ENCODE measurements around the gene EIF2A.

DNA sequence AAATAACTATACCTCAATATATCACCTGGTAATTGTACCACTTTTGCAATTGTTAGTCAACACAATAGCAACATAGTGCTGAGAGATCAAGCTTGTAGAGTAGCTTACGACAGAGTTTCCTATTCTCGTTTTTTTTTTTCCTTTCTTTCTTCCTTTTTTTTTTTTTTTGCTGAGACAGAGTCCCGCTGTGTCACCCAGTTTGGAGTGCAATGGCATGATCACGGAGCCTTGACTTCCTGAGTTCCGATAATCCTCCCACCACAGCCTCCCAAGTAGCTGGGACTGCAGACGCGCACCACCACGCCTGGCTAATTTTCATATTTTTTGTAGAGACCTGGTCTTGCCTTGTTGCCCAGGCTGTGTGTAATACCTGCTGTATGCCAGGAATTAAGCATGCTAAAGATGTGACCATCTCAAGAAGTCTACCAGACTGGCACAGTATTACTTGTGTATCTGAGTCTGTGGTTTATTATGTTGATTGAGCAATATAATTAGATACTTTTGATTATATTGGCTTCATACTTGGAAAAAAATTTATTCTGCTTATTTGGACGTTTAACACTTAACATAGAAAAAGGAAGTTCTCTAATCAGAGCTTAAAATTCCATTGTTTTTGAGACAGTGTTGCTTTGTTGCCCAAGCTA, 59.5 kb downstream of the EIF2A start:
- TF ChIP-seq, protein P1, sequence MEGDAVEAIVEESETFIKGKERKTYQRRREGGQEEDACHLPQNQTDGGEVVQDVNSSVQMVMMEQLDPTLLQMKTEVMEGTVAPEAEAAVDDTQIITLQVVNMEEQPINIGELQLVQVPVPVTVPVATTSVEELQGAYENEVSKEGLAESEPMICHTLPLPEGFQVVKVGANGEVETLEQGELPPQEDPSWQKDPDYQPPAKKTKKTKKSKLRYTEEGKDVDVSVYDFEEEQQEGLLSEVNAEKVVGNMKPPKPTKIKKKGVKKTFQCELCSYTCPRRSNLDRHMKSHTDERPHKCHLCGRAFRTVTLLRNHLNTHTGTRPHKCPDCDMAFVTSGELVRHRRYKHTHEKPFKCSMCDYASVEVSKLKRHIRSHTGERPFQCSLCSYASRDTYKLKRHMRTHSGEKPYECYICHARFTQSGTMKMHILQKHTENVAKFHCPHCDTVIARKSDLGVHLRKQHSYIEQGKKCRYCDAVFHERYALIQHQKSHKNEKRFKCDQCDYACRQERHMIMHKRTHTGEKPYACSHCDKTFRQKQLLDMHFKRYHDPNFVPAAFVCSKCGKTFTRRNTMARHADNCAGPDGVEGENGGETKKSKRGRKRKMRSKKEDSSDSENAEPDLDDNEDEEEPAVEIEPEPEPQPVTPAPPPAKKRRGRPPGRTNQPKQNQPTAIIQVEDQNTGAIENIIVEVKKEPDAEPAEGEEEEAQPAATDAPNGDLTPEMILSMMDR (IDR thresholded peaks at IDR 0.05; ENCODE audit: insufficient read depth, low read length, poor library complexity, severe bottlenecking) = no peak
- no peak for TF ChIP-seq EZH2phosphoT487 (conservative IDR thresholded peaks at IDR 0.05; ENCODE audit: low read length)
